Neutrophil (primary cell): ENCODE data around the gene PLA2G15.

Experiments used
- H3K27ac ChIP-seq: fragments of 200-600 bp; sonication (generic); 2 replicates; pipeline ENCODE4 v1.5.1; 2016; ENCODE audit warnings: mild to moderate bottlenecking, moderate library complexity
- H3K27me3 ChIP-seq: fragments of 200-600 bp; sonication (generic); 2 replicates; pipeline ENCODE4 v1.6.0; 2016; ENCODE audit warnings: mild to moderate bottlenecking
- H3K36me3 ChIP-seq: fragments of 200-600 bp; sonication (generic); 2 replicates; pipeline ENCODE4 v1.5.1; 2017
- H3K4me1 ChIP-seq, 2 experiments: fragments of 200-600 bp in 1 of 2; sonication (generic) in 1 of 2; 1 replicate in 1 of 2; 2 replicates in 1 of 2; pipeline versions ENCODE4 v1.5.1 to v1.6.1; 2013 to 2016; ENCODE audit warnings: low read depth in 1 of 2, low read length in 1 of 2, mild to moderate bottlenecking in 1 of 2, moderate library complexity in 1 of 2; ENCODE audit not compliant: control insufficient read depth in 1 of 2, insufficient read depth in 1 of 2
- H3K4me3 ChIP-seq, 2 experiments: fragments of 200-600 bp in 1 of 2; sonication (generic) in 1 of 2; 1 replicate in 1 of 2; 2 replicates in 1 of 2; pipeline ENCODE4 v1.5.1; 2013 to 2016; ENCODE audit warnings: low read depth in 1 of 2, low read length in 1 of 2, mild to moderate bottlenecking in 1 of 2, moderate library complexity in 1 of 2
- H3K9me3 ChIP-seq: fragments of 200-600 bp; sonication (generic); 2 replicates; pipeline ENCODE4 v1.5.1; 2016
- CTCF ChIP-seq: fragments of 200-600 bp; sonication (generic); IDR thresholded peaks from 2 replicates; pipeline ENCODE4 v1.5.1; 2016; ENCODE audit warnings: antibody characterized with exemption

Gene PLA2G15

GRCh38 chr16:68255712-68256111, 10.5 kb downstream of the PLA2G15 start:
- no peaks in the 10 kb centered on the region for H3K9me3 ChIP-seq
- peaks cover 15 to 16% of the 10 kb centered on the region in 2 experiments for H3K4me1 ChIP-seq
- TF ChIP-seq CTCF: no peak
- H3K4me3 ChIP-seq: no peak overlapping the region
- H3K27ac ChIP-seq: no peak overlapping the region
- no peaks in the 10 kb centered on the region for H3K27me3 ChIP-seq
- peaks cover 18% of the 10 kb centered on the region for H3K36me3 ChIP-seq

GRCh38 chr16:68257251-68257905, 12.2 kb downstream of the PLA2G15 start:
- no peaks in the 10 kb centered on the region for H3K9me3 ChIP-seq
- H3K27me3 ChIP-seq: no peaks in the 10 kb centered on the region
- no peak overlapping the region for H3K4me3 ChIP-seq
- peaks cover 18% of the 10 kb centered on the region for H3K36me3 ChIP-seq
- H3K27ac ChIP-seq: peak overlapping the region; percentile 65
- TF ChIP-seq CTCF: no peak
- H3K4me1 ChIP-seq: peaks cover 15 to 16% of the 10 kb centered on the region in 2 experiments

- Histone ChIP-seq H3K36me3 (peaks cover 18% of the 10 kb centered on the region), H3K4me1 (peaks cover 16 to 18% of the 10 kb centered on the region in 2 experiments), H3K27me3 (no peaks in the 10 kb centered on the region), H3K9me3 (no peaks in the 10 kb centered on the region), H3K27ac (peak overlapping the region; percentile 65), H3K4me3 (no peak overlapping the region)
- no peak for TF ChIP-seq CTCF
Observed at GRCh38 chr16:68257906-68258800, 13.0 kb downstream of the PLA2G15 start.

GRCh38 chr16:68259007-68259825, 14.0 kb downstream of the PLA2G15 start:
- Histone ChIP-seq H3K9me3 (no peaks in the 10 kb centered on the region), H3K27me3 (no peaks in the 10 kb centered on the region), H3K36me3 (peaks cover 16% of the 10 kb centered on the region), H3K4me3 (no peak overlapping the region), H3K27ac (no peak overlapping the region), H3K4me1 (peaks cover 25 to 27% of the 10 kb centered on the region in 2 experiments)
- no peak for TF ChIP-seq CTCF

GRCh38 chr16:68263559-68264127, 18.5 kb downstream of the PLA2G15 start:
- no peaks in the 10 kb centered on the region for H3K27me3 ChIP-seq
- H3K9me3 ChIP-seq: no peaks in the 10 kb centered on the region
- peak overlapping the region; percentile 83 to 85 for H3K4me3 ChIP-seq
- peaks cover 13% of the 10 kb centered on the region for H3K36me3 ChIP-seq
- H3K27ac ChIP-seq: peak overlapping the region; percentile 79
- H3K4me1 ChIP-seq: peaks cover 21 to 23% of the 10 kb centered on the region in 2 experiments
- TF ChIP-seq CTCF: no peak
